NCI-H446 (cell line): ENCODE measurements around the gene ZNF846.
"Not testable (repeated sequence)": the region's sequence is repeated elsewhere in the genome, so short reads cannot be mapped to it uniquely, and the experiment has no call there.

Source experiments
- DNase-seq, 2 experiments: peaks; one replicate each; lab custom pipeline; 2025; lab: John Stamatoyannopoulos, UW

ZNF846 gene

DNA sequence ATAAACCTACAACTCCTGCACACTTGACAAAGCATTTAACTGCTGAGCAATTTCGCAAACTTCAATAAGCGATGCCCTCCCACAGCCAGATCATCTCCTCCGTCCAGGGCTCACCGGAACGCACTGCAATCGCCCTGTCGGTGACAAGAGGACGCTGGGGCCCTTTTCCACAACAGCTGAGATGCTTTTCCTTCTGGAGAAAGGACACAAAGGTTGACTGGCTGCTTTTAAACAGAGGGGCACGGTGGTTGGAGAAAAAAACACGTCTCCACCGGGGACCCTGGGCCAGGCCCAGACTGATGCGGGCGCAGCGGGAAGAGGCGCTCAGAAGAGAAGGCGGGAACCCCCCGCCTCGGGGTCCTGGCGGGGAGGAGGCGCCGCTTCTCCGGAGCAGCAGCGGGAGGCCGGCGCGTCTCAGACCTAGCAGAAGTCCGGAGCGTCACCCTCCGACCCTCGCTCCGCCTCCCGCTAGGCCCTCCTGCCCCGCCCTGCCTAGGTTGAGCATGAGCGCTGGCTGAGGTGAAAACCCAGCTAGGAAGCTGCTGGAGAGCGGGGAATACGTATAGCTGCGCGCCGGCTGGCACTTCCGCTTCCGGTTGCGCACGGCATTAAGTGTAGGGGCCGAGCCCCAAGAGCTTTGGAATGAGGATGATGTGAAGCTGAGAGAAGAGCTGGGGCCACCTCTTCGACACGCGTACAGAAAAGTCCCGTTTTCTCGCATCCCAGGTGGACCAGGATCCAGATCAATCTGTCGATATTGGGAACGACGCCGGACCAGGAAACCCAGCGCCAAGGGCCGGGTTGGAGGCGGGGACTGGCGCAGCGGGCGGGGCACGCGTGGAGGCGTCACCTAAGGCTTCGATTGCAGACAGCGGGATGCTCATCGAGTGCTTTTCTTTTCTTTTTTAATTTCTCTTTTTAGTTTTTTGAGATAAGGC lies at the start of gene ZNF846:
Gene ZNF846 (minus strand): TSS at position 564 of the 938 bp plus-strand sequence. CDS start 3,788 bp downstream, outside the sequence.
- DNase-seq, result peak; percentile 89 to 98

DNA sequence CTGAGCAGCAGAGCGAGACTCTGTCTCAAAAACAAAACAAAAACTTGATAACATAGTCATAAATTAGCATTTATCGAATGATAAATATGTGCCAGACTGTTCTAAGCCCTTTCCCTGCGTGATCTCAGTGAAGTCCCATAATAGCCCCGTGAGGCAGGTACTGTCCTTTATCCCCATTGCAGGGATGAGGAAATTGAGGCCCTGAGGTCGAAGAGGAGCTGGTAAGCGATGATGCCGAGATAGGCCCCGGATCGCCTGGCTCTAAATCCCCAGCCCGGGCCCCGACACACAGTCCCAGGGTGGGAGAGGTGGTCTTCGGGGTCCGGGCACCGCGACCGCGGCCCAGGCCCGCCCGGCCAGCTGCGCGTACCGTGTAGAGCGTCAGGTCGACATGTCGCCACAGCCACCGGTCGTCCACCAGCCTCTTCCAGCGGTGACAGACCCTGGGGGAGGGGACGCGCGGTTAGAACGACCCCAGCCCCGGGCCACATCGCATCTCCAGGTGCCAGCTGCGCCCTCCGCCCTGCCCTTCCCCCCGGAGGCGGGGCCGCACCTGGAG lies 49.7 kb upstream of the ZNF846 start:
- DNase-seq, result no peak

DNA sequence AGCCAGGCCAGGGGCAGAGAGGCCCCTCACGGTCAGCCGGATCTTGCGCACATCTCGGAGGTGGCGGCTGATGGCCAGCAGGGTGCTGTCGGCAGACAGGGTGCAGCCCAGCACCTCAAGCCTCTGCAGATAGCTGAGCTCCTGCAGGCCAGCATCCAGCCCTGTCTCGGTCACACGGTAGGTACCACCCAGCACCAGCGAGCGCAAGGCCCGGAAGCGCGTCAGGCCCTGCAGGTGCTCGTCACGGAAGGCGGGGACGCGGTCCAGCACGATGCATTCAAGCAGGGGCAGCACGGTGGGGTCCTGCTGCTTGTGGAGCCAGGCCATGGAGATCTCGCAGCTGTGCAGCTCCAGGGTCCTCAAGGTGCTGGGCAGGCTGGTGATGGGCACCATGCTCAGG lies 42.6 kb upstream of the ZNF846 start:
- DNase-seq, result no peak

DNA sequence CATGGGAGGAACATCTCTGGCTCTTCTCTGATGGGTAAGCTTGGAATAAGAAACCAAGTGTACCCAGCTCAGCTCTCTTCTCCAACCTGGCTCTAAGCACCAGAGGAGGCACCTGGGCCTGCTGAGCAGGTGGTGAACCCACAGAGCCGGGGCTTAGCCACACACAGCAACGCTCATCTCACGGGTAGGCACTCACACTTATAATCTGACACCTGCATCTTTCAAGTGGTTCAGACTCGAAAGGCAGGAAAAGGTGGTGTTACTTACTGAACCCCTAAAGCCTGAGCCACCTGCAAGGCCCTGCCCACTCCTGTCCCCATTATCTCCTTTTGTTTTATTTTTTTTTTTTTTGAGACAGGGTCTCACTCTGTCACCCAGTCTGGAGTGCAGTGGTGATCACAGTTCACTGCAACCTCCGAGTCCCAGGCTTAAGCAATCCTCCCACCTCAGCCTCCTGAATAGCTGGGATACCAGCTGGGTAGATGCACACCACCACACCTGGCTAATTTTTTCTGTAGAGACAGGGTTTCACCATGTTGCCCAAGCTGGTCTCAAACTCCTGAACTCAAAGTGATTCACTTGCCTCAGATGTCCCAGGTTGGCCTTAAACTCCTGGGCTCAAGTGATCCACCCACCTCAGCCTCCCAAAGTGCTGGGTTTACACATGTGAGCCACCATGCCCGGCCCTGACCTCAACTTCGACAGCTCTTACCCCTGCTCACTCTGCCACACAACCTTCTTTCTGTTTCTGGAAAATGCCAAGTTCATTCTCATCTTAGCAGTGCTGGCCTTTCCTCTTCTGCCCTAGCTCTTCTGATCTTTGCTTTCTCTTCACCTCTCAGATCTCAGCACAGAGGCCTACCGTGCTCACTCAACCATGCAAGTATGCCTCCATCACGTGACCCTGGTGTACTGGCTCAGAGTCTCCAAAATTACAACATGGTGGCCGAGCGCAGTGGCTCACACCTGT lies 40.6 kb upstream of the ZNF846 start:
- no peak for DNase-seq

DNA sequence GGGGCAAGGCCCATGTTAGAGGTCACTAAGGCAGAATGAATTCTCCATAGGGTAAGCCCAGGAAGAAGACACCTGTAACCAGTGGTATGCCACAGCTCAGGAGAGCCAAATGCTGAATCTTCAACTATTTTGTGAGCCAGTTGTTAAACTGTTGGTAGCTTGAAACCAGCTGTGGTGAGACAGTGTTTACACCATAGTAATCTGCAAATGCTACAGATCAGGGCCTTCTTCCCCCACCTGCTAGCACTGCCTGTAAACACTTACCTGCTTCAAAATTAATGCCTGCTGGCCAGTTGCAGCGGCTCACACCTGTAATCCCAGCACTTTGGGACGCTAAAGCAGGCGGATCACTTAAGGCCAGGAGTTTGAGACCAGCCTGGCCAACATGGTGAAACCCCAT lies 38.3 kb upstream of the ZNF846 start:
- DNase-seq, result no peak

DNA sequence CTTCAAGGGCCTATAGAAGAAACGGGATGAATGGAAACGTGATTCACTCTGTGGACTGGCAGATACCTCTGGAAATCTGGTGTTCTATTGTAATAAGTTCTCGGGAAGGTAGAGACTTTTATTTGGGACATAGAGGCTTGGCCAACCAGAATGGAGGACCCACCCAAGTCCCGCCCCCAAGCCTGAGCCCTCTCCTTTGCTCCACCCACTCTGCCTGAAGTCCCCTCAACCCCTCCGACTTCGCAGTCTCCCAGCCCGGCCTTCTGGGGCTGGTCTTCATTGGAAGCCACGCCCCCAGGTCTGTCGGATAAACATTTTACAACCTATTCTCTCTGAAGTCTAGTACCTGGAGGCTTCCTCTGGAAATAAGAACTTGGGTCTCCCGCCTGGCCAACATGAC lies 33.4 kb upstream of the ZNF846 start:
- DNase-seq, result no peak

DNA sequence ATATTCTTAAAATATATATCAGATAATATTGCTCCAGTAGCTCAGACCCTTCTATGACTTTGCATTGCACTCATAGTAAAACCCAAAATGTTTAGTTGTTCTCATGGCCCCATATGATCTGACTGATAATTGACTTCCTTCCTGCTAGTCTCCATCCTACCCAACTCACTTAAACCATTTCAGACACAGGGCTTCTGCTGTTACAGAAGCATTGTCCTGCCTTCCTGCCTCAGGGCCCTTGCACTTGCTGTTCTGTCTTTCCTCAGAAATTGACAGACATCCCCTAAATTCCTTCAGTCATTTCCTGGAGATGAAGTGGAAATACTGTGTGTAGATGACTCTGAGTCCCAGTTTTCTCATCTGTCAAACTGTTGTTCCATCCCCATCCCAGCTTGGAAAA lies 30.6 kb upstream of the ZNF846 start:
- DNase-seq, result no peak

DNA sequence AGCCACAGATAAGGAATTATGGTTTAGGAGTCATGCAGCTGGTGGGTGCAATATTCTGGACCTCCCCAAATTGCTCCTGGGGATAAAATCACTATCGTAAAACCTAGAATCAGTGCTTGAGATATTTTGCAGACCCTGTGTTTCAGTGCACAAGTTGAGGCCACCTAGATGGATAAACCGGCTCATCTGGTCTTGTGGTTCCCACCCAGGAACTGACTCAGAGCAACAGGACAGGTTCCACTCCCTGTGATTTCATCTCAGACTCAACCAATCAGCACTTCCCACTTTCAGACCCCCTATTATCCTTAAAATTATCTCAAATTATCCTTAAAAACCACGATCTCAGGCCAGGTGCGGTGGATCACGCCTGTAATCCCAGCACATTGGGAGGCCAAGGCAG lies 29.3 kb upstream of the ZNF846 start:
- DNase-seq, result no peak

DNA sequence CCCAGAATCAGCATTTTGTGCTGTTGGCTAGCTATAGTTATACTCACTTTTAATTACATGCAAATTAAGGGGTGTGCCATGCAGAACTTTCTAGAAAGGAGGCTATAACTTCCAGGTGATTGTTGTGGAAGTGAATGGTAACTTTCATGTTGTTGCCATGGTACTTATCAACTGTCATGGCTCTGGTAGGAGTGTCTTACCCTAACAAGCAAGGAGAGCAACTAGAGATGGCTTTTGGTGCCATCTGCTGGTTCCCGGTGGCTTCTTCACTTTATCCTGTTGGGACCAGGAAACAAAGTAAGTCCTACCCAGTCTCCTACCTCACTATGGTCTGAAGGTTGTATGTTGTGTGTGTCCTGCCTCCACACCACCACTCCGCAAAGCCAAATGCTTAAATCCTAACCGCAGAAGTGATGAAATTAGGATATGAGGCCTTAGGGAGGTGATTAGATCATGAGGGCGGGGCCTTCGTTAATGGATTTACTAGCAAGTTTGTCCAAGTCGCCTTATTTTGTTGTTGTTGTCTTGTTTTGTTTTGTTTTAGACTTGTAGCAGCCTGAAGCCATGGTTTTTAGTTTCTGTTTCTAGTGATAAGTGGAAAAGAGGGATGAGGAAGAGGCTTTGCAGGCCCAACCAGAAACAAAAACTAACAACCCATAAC lies 27.7 kb upstream of the ZNF846 start:
- DNase-seq, result peak; percentile 87 to 89

DNA sequence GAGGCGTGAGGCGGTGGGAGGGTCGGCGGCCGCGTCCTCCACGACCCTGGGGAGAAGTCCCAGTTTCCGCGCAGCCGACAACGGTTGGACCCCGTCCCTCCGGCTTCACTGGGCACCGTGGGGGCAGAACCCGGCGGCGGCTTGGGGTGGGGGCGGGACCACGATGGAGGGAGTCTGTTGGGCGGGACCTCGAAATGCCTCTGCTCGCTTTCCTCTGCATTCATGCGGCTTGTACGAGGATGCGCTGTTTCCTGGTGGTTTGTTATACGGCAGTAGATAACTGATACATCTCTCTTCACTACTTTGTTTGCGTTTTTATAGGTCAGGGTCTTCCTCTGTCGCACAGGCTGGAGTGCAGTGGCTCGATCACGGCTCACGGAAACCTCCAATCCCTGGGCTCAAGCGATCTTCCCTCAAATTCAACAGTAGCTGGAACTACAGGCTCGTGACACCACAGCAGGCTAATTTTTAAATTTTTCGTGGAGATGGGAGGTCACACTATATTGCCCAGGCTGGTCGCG lies 24.6 kb upstream of the ZNF846 start:
- peak; percentile 50 to 59 for DNase-seq

DNA sequence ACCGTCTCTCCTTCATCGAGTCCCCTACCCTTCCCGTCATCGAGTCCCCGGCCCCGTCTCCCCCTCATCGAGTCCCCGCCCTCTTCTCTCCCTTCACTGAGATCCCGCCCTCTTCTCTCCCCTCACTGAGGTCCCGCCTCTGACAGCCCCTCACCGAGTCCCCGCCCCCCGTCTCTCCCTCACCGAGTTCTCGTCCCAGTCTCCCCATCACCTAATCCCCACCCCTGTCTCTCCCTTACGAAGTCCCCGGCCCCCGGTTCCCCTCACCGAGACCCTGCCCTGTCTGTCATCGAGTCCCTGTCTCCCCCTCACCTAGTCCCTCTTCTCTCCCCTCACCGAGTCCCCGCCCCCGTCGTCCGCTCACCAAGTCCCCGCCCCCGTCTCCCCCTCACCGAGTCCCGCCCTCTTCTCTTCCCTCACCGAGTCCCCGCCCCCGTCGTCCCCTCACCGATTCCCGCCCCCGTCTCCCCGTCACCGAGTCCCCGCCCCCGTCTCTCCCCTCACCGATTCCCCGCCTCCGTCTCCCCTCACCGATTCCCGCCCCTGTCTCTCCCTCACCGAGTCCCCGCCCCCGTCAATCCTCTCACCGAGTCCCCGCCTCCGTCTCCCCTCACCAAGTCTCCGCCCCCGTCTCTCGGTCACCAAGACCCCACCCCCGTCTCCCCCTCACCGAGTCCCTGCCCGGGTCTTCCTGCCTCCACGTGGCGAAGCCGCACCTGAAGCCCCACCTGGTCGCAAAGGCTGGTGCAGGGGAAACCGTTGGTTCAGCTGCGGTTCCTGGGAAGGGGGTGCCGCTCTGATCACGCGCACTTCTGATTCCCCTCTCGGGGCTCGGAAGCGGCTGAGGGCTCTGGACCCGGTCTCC lies 23.9 kb upstream of the ZNF846 start:
- DNase-seq, result peak; percentile 96 to 98

DNA sequence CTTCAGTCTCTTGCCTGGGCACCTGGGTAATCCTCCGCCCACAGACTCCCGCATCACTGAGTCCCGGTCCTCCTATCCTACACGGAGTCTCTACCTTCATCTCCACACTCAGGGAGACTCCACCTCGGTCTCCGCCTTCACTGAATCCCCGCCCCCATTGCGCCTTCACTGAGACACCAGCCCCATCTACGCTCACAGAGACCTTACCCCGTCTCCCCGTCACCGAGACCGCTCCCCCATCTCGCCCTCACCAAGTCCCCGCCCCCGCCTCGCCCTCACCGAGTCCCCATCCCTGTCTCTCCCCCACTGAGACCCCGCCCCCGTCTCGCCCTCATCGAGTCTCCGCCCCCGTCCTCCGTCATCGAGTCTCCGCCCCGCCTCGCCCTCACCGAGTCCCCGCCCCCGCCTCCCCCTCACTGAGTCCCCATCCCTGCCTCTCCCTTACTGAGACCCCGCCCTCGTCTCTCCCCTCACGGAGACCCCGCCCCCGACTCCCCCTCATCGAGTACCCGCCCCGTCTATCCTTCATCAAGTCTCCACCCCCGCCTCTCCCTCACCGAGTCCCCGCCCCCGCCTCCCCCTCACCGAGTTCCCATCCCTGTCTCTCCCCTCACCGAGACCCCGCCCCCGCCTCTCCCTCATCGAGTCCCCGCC lies 23.1 kb upstream of the ZNF846 start:
- peak; percentile 96 to 98 for DNase-seq

DNA sequence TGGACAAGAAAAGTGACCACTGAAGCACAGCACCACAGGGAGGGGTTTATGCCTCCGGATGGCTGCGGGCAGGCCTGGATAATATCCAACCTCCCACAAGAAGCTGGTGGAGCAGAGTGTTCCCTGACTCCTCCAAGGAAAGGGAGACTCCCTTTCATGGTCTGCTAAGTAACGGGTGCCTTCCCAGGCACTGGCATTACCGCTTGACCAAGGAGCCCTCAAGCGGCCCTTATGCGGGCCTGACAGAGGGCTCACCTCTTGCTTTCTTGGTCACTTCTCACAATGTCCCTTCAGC lies 22.5 kb upstream of the ZNF846 start:
- DNase-seq, result not testable (repeated sequence)

DNA sequence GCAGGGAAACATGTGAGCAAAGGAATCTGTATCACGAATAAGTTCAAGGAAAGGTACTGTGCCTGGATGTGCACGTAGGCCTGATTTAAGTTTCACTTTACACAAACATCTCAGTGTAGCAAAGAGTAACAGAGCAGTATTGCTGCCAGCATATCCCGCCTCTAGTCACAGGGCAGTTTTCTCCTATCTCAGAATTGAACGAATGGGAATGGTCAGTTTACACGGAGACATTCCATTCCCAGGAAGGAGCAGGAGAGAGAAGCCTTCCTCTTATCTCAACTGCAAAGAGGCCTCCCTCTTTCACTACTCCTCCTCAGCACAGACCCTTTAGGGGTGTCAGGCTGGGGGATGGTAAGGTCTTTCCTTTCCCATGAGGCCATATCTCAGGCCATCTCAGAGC lies 21.0 kb upstream of the ZNF846 start:
- DNase-seq, result not testable (repeated sequence)

DNA sequence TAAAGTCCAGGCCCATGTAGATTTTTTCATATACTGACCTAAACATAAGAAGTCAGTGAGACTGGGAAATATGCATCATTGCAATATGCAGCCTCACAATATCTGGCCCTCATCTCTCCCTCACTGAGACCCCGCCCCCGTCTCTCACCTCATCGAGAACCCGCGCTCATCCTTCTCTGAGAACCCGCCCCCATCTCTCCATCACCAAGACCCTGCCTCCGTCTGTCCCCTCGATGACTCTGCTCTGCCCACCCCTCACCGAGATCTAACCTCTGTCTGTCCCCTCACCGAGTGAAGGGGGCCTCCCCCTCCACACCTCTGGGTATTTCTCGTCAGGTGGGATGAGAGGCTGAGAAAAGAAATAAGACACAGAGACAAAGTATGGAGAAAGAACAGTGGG lies 20.5 kb upstream of the ZNF846 start:
- no peak for DNase-seq

DNA sequence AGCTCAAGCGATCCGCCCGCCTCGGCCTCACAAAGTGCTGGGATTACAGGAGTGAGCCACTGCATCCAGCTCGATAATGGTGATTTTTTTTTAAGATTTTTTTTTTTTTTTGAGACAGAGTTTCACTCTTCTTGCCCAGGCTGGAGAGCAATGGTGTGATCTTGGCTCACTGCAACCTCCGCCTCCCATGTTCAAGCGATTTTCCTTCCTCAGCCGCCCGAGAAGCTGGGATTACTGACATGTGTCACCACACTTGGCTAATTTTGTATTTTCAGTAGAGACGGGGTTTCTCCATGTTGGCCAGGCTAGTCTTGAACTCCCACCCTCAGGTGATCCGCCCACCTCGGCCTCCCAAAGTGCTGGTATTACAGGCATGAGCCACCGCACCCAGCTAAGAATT lies 20.1 kb upstream of the ZNF846 start:
- DNase-seq, result not testable (repeated sequence)

DNA sequence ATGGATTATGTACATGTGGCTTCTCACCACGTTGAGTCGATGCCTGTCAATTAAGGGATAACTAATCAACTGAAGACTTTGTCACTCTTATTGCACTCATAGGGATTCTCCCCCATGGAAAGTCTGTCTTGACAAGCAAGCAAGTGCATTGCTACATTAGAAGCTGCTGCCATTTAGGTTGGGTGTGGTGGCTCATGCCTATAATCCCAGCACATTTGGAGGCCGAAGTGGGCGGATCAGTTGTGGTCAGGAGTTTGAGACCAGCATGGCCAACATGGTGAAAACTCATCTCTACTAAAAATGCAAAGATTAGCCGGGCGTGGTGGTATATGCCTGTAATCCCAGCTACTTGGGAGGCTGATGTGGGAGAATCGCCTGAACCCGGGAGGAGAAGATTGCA lies 18.3 kb upstream of the ZNF846 start:
- no peak for DNase-seq

DNA sequence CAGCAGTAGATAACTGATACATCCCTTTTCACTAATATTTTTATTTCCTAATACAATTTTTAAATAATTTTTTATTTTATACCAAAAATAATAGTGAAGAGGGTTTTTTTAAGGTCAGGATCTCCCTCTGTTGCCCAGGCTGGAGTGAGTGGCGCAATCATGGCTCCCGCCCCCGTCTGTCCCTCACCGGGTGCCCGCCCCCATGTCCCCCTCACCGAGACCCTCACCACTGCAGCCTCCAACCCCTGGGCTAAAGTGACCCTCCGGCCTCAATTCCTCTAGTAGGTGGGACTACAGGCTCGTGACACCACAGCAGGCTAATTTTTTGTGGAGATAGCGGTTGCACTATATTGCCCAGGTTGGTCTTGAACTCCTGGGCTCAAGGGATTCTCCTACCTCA lies 17.8 kb upstream of the ZNF846 start:
- DNase-seq, result no peak

DNA sequence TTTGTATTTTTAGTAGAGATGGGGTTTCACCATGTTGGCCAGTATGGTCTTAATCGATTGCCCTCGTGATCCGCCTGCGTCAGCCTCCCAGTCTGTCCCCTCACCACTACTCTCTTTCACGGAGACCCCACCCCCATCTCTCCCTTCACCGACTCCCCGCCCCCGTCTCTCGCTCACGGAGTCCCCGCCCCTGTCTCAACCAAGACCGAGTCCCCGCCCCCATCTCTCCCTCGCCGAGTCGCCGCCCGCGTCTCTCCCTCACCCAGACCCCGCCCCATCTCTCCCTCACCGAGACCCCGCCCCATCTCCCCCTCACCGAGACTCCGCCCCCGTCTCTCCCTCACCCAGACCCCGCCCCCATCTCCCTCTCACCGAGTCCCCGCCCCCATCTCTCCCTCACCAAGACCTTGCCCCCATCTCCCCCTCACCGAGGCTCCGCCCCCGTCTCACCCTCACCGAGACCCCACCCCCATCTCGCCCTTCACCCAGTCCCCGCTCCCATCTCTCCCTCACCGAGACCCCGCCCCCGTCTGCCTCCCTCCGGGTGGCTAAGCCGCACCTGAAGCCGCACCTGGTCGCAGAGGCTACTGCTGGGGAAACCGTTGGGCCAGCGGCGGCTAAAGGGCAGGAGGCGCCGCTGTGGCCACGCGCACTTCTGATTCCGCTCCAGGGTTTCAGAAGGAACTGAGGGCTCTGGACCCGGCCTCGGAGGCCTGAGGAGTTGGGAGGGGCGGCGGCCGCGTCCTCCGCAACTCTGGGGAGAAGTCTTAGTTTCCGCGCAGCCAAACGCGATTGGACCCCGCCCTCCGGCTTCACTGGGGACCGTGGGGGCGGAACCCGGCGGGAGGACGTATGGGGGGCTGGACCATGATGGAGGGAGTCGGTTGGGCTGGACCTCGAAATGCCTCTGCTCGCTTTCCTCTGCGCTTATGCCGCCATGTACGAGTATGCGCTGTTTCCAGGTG lies 17.1 kb upstream of the ZNF846 start:
- peak; percentile 59 to 93 for DNase-seq
